Mucosa of stomach (tissue), 1 donor: ENCODE measurements around the gene DSTYK.

ENCODE experiments used
- H3K27me3 ChIP-seq: one replicate; pipeline ENCODE4 v1.7.0; 2013; ENCODE audit warnings: mild to moderate bottlenecking, low read length; ENCODE audit not compliant: control insufficient read depth, insufficient read depth
- H3K36me3 ChIP-seq: one replicate; pipeline ENCODE4 v1.7.0; 2013; ENCODE audit warnings: low read length; ENCODE audit not compliant: control insufficient read depth, insufficient read depth
- H3K4me1 ChIP-seq: one replicate; pipeline ENCODE4 v1.7.0; 2013; ENCODE audit warnings: mild to moderate bottlenecking, low read length; ENCODE audit not compliant: control insufficient read depth, insufficient read depth
- H3K4me3 ChIP-seq: one replicate; pipeline ENCODE4 v1.7.0; 2013; ENCODE audit warnings: low read length
- H3K9ac ChIP-seq: one replicate; pipeline ENCODE4 v1.7.0; 2013; ENCODE audit warnings: mild to moderate bottlenecking, low read length, moderate library complexity
- H3K9me3 ChIP-seq: one replicate; pipeline ENCODE4 v1.7.0; 2013; ENCODE audit warnings: mild to moderate bottlenecking, low read length, moderate library complexity; ENCODE audit not compliant: control insufficient read depth
- donor health status: Pancreatic carcinoma.

The DSTYK gene

DNA sequence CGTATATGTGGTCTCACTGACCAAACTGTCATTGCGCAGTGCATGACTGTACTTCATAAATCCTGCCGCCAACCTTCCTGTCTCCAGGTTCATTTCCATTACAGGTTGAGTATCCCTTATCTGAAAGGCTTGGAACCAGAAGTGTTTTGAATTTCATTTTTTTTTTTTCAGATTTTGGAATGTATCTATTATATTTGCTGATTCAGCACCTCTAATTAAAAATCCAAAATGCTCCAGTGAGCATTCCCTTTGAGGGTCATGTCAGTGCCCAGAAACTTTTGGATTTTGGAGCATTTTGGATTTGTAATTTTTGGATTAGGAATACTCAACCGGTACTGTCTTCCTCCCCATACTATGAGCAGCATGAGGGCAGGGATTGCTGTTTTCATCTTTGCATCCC is 59.0 kb downstream of the DSTYK start:
- Histone ChIP-seq H3K36me3 (peaks cover 13% of the 10 kb centered on the region), H3K4me1 (no peaks in the 10 kb centered on the region), H3K4me3 (no peak overlapping the region), H3K9me3 (no peaks in the 10 kb centered on the region), H3K9ac (no peak overlapping the region), H3K27me3 (no peaks in the 10 kb centered on the region)

DNA sequence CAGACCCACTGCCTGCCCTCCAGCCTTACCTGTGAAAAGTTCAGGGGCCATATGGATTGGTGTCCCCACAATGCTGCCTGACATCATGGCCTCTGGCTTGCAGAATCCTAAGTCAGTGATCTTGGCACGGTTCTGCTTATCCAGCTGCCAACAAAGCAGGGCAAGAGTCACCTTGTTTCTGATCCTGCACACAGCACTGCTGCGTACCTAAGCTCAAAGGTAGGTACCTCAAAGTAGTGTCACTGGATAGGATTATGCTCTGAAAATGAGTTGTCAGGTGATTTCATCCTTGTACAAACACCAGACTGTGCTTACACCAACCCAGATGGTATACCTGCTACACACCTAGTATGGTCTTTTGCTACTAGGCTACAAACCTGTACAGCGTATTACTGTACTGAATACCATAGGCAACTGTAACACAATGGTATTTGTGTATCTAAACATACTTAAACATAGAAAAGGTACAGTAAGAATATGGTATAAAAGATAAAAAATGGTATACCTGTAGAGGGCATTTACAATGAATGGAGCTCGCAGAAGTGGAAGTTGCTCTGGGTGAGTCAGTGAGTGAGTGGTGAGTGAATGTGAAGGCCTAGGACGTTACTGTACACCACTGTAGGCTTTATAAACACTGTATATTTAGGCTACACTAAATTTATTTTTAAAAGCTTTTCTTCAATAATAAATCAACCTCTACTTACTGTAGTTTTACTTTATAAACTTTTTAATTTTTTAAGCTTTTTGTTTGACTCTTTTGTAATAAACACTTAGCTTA is 60.7 kb downstream of the DSTYK start:
- no peaks in the 10 kb centered on the region for H3K27me3 ChIP-seq
- H3K9ac ChIP-seq: no peak overlapping the region
- no peaks in the 10 kb centered on the region for H3K4me1 ChIP-seq
- H3K36me3 ChIP-seq: peaks cover 3% of the 10 kb centered on the region
- no peak overlapping the region for H3K4me3 ChIP-seq
- no peaks in the 10 kb centered on the region for H3K9me3 ChIP-seq

DNA sequence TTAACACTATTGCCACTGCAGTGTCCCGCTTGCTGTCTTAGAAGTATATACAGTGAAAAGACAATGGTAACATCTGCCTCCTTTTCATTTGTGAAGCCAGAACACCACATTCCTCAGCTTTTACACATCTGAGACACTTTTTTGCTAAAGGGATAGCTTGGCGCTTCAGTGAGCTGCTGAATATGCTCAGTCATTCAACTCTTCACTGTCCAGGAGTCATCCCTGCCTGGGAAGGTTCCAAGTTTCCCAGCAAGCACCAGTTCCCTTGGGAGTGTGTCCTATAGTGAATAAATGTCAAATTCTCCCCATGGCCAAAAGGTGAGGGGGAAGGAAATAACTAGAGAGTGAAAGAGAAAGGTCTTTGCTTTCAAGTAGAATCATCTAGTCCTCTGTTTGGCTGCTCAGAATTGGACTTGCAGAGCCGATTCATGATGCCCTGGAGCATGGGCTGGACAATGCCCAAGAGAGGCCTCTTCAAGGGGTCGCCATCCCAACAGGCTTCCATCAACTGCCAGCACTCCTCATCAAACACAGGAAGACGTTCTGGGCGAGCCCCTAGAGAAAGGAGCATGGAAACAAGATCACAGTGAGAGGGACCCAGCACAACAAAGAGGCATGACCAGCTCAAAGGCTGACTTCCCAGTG is 64.2 kb downstream of the DSTYK start:
- Histone ChIP-seq H3K9me3 (no peaks in the 10 kb centered on the region), H3K36me3 (peaks cover 3% of the 10 kb centered on the region), H3K4me1 (no peaks in the 10 kb centered on the region), H3K9ac (no peak overlapping the region), H3K4me3 (no peak overlapping the region), H3K27me3 (no peaks in the 10 kb centered on the region)

DNA sequence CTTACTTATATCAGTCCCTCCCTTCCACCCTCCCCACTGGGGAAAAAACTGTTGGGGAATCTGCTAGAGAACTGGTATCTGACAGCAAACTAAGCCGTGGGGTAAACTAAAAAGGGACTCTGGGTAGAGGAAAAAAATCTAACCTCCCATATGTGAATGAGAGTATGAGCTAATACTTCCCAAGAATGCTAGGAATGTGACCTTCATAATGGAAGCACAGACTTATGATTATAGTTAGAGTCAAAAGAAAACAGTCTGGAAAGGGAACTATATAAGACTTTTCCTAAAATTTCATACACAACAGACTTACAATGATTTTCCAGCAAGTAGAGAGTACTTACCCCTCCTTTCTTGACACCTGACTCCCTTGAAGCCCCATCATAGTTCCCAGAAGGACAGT is 66.8 kb downstream of the DSTYK start:
- Histone ChIP-seq H3K36me3 (peaks cover 3% of the 10 kb centered on the region), H3K9ac (no peak overlapping the region)

DNA sequence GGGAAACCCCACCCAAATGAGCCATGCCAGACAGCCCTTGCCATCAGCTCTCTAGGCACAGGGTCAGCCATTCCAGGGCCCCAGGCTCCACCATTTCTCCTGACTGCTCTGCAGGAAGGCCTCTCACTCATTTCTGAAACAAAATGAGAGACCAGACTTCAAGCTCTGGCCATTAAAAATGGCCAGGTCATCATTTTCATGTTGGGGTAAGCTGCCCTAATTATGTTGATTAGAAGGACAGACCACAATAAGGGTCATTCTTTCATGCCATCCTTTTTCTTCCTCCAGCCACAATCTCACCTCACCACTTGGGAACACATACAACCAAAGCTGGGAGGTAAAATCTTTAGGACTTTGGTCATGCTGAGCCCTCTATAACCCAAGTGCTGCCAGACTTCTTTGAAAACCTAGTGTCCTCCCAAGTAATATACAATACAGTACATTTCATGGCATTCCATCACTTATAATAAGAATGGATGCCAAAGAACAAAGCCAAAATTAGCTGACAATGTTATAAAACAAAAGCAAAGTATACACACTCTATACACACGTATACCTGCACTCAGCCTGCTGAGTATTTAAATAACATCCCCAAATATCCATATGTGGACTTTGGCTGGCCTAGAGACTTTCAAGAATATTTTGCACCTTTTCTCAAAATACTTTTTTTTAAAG is 67.3 kb downstream of the DSTYK start:
- no peaks in the 10 kb centered on the region for H3K27me3 ChIP-seq
- H3K36me3 ChIP-seq: peaks cover 3% of the 10 kb centered on the region
- H3K4me3 ChIP-seq: no peak overlapping the region
- H3K9ac ChIP-seq: no peak overlapping the region
- H3K4me1 ChIP-seq: no peaks in the 10 kb centered on the region
- no peaks in the 10 kb centered on the region for H3K9me3 ChIP-seq

More for the DNA sequence above, 66.8 kb downstream of the DSTYK start:
- no peaks in the 10 kb centered on the region for H3K27me3 ChIP-seq
- H3K4me1 ChIP-seq: no peaks in the 10 kb centered on the region
- no peaks in the 10 kb centered on the region for H3K9me3 ChIP-seq
- H3K4me3 ChIP-seq: no peak overlapping the region

DNA sequence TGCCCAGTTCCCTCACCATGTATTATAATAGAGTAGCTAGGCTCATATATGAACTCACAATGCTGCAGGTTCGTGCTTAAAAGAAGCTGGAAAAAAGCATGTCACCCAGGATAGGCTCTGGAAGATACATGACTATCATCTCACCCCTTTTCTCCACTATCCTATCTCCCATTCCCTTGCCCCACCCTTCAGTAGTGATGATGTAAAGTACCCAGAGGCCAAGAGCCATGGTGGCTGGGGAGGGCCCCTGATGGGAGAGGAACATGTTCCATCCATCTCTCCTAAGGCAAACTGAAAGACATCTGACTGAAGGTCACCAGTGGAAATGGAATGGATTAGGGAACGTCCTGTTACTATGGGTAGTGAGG is 69.4 kb downstream of the DSTYK start:
- no peaks in the 10 kb centered on the region for H3K4me1 ChIP-seq
- no peak overlapping the region for H3K9ac ChIP-seq
- no peak overlapping the region for H3K4me3 ChIP-seq
- H3K36me3 ChIP-seq: no peaks in the 10 kb centered on the region
- no peaks in the 10 kb centered on the region for H3K27me3 ChIP-seq
- H3K9me3 ChIP-seq: no peaks in the 10 kb centered on the region

DNA sequence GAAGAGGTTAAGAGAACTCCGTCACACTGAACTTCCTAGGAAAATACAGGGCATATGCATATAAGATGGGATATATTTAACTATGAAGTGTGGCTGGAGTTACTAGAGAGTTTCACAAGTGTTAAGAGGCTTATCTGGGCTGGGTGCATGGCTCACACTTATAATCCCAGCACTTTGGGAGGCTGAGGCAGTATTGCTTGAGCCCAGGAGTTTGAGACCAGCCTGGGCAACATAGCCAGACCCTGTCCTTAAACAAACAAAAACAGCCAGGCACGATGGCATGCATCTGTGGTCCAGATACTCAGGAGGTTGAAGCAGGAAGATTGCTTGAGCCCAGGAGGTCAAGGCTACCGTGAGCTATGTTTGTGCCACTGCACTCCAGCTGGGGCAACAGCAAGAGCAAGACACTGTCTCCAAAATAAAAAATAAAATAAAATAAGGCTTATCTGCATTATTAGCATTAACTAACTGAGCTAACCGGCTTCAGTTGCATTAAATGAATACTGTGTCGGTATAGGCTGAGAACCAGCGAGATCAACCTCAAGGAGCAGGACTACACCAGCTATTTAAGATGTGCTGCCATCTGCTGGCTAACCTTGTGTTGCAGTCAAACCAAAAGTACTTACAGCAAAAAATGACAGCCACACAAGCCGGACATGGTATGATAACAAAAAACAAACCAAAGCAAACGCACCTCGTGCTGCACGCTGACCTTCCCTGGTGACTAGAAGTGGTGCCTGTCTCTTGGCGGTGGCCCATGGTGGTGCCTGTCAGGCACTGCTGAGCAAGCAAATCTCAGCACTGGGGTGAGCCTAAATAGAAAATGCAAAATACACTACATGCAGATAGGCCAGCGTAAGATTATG is 70.0 kb downstream of the DSTYK start:
- no peaks in the 10 kb centered on the region for H3K9me3 ChIP-seq
- H3K4me3 ChIP-seq: no peak overlapping the region
- no peaks in the 10 kb centered on the region for H3K27me3 ChIP-seq
- H3K36me3 ChIP-seq: no peaks in the 10 kb centered on the region
- no peak overlapping the region for H3K9ac ChIP-seq
- H3K4me1 ChIP-seq: no peaks in the 10 kb centered on the region

DNA sequence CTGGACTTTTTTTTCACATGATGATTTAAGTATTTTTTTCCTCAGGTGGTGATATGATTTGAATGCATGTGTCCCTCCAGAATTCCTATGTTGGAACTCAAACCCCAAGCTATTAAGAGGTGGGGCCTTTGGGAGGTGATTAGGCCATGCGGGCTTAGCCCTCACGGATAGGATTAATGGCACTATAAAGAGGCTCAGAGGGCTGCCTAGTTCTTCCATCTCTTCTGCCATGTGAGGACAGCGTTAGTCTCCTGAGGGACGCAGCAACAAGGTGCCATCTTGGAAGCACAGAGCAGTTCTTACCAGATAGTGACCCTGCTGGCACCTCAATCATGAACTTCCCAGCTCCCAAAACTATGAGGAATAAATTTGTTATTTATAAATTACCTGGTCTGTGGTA is 71.4 kb downstream of the DSTYK start:
- H3K27me3 ChIP-seq: no peaks in the 10 kb centered on the region
- H3K9me3 ChIP-seq: no peaks in the 10 kb centered on the region
- no peaks in the 10 kb centered on the region for H3K4me1 ChIP-seq
- no peak overlapping the region for H3K9ac ChIP-seq
- no peak overlapping the region for H3K4me3 ChIP-seq
- no peaks in the 10 kb centered on the region for H3K36me3 ChIP-seq

DNA sequence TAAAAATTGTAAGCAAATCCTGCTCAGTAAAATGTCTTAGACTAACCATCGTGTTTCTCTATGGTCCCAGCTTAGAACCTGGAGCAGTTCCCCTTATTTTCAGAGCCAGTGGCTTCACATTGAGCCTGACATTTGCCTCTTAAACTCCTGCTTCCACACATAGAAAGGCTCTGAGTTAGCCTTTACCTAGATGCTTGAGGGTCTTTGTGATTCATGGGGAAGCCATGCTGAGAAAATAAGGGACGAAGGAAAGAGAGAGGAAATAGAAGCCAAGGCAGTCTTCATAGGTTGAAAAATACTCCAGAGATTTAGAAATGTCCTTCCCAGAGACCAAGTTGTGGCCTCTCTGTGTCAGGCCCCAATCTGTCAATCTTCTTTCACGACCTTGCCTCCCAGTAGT is 73.6 kb downstream of the DSTYK start:
- Histone ChIP-seq H3K4me3 (no peak overlapping the region), H3K36me3 (no peaks in the 10 kb centered on the region), H3K27me3 (no peaks in the 10 kb centered on the region), H3K9ac (no peak overlapping the region), H3K4me1 (no peaks in the 10 kb centered on the region), H3K9me3 (no peaks in the 10 kb centered on the region)

DNA sequence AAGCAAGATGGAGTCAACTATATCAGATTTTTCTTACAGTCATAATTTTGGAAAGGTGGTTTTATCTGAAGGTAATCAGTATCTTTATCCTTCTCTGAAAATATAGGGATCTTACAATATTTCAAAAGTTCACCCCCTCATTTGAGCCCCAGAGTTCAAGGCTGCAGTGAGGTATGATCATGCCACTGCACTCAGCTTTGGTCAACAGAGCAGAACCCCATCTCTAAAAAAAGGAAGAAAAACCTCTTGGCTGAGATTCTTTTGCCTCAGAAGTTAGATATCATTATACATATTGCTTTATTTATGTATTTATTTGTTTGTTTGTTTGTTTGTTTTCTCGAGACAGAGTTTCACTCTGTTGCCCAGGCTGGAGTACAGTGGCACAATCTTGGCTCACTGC is 78.2 kb downstream of the DSTYK start:
- no peaks in the 10 kb centered on the region for H3K27me3 ChIP-seq
- no peak overlapping the region for H3K9ac ChIP-seq
- H3K36me3 ChIP-seq: no peaks in the 10 kb centered on the region
- no peaks in the 10 kb centered on the region for H3K9me3 ChIP-seq
- no peak overlapping the region for H3K4me3 ChIP-seq
- H3K4me1 ChIP-seq: no peaks in the 10 kb centered on the region

DNA sequence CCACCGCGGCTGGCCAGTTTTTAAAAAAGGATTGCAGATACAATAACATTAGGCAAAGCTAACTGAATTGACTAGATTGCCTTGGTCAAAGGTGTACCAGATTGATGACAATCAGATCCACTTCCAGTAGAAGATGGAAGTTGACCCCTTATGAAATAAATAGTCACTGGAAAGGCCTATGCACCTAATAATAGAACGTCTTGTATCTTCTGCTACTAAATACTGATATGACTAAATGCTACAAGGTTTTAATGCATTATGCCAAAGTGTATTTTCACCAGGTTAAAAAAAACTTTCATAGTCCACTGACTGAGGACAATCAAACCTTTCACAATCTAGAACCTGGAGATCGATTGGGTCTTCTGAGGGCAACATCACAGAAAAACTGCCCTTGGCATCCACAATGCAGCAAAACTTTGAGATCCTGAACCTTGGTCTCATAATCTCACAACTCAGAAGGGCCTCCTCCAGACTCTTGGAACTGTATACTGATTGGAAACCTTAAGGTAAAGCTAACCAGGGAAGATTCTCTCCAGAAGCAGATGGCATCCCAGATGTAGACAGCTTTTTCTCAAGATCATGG is 82.0 kb downstream of the DSTYK start:
- Histone ChIP-seq H3K36me3 (no peaks in the 10 kb centered on the region), H3K4me3 (no peak overlapping the region), H3K9ac (no peak overlapping the region), H3K9me3 (no peaks in the 10 kb centered on the region), H3K27me3 (no peaks in the 10 kb centered on the region), H3K4me1 (no peaks in the 10 kb centered on the region)
